HG02763 (cell line): ENCODE results near the gene PDE3A.
"Not testable (repeated sequence)": the region's sequence is repeated elsewhere in the genome, so short reads cannot be mapped to it uniquely, and the experiment has no call there.

Source experiments
- ATAC-seq: cut with Tn5 transposase; IDR thresholded peaks from one replicate; pipeline ENCODE4 v1.9.1; 2021; ENCODE audit warnings: mild to moderate bottlenecking, moderate library complexity; ENCODE audit not compliant: unreplicated experiment

PDE3A gene

GRCh38 chr12:20368114-20368650 lies at the start of gene PDE3A:
TSS of gene PDE3A (plus strand) at chr12:20368537. CDS start at chr12:20369285, 748 bp downstream.
- no peak for ATAC-seq

DNA sequence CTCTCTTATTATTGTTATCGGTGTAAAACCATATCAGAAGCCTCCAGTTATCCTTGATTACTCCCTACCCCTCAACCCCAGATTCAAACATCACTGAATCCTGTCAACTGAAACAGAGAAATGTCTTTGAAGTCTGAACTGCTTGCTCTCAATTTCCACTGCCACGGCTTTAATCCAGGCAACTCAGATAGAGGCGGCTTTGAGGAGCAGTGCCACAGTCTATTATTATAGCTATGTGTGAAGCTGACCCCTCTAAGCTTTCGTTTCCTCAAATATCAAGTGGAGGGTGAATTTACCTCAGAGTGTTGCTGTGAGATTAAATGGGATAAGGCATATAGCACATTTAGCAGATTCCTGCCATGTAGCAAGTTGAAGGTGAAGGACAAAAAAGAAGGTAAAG lies 49.0 kb upstream of the PDE3A start:
- no peak for ATAC-seq

DNA sequence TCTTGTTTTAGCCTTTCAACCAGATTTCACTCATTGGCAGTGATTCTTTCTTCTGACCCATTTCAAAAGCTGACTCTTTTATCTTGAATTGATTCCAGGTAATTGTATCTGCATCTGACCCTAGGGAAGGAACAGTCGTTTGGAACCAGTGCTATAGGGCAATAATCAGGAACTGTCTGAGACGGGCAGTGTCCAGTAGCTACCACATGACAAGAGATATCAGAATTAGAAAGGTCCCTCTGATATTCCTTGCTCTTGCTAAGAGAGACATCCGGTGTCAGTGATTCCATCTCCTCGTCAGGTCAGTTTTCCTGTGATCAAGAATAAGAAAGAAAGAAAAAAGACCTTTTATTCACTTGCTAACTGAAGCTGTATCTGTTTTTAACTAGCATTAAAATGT lies 47.8 kb upstream of the PDE3A start:
- no peak for ATAC-seq

GRCh38 chr12:20330826-20331505 lies 37.4 kb upstream of the PDE3A start:
- not testable (repeated sequence) for ATAC-seq

DNA sequence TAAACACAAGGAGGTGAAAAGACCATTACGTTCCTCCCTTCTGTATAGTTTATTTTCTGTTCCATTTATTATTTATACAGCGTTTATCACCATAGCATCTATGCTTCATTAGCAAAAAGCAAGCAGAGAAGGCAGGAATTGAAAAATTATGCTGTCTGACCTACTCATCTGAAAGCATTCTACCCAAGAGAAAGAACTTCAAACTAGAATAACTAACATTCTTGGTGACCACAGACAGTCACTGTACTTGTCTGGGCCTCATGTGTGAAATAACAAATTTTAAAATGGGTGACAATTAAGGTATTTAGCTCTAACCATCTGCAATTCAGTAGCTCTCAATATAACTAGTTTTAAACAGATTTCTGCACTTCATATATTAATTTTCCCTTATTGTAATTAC lies 29.3 kb upstream of the PDE3A start:
- no peak for ATAC-seq

DNA sequence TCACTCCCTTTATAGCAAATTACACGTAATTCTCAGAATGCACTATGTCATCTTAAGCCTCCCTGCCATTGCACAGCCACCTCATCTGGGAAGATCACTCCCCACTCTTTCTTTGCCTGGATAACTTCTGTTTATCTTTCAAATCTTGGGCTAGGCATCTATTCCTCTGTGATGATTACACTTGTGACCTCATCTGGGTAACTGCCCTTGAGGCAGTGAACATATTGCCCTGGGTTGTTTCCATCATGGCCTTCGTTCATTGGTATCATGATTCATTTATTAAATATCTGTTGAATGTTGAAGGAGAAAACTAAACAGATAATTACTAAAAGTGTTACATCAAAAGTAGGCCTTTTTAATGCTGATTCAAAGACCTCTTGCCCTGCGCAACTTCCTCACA lies 26.2 kb upstream of the PDE3A start:
- ATAC-seq, result no peak

DNA sequence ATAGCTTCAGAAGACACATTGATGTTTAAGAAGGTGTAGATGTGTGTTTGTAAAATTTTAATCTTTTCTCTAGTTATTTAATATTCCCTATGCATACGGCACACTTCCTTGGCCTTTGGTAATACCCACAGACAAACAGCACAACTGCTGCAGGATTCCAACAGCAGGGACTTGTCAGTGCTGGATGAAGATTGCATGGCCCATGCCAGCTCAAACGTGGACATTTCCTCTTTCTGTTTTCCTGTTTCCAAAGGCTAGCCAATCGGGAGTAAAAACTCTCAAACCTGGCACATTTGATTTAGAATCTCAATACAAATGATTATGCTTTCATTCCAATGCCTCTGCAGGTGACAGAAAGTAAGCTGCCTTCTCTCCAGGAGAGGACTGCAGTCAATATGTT lies 22.5 kb upstream of the PDE3A start:
- no peak for ATAC-seq

- ATAC-seq, result no peak
These were observed 18.3 kb upstream of the PDE3A start for GRCh38 chr12:20350026-20350425.

- no peak for ATAC-seq
These were observed 17.8 kb upstream of the PDE3A start for GRCh38 chr12:20350495-20350894.

DNA sequence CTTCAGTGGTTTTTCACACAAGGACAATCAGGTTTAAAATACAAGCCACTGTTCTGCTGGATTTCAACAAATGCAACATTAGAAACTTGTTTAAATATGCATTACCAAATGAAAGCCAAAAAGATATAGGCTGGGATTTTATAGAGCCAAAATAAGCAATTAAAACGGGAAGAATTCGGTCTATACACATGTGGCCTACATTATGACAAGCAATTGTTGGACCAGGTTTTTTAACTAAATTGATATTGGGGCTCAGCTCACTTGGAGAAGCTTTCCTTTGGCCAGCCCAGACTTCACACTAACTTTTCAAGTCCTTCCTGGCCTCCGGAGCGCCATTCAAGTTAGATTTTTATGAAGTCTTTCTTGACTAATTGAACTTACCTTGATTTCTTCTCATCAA lies 16.9 kb upstream of the PDE3A start:
- ATAC-seq, result no peak

DNA sequence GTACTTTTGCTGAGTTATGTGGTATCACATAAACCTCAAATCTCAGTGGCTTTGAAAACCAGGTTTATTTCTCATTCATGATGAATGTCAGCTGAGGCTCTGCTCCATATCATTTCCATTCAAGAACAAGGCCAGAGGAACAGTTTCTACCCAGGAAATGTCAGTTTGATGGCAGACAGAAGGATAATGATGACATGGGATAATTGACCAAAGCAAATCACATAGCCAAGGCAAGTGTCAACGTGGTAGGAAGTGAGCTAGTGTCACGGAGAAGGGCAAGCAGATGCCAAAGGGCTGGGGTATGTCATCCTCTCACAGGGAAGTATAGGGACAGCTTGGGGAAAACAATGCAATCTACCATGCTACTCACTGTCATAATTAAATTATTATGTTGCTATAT lies 12.3 kb upstream of the PDE3A start:
- no peak for ATAC-seq

- ATAC-seq, result no peak
These were observed 7.9 kb upstream of the PDE3A start for GRCh38 chr12:20360407-20360806.

GRCh38 chr12:20361416-20361815 lies 6.9 kb upstream of the PDE3A start:
- no peak for ATAC-seq

GRCh38 chr12:20364501-20364900 lies 3.8 kb upstream of the PDE3A start:
- no peak for ATAC-seq

GRCh38 chr12:20366776-20367409 lies 1.4 kb upstream of the PDE3A start:
- no peak for ATAC-seq

GRCh38 chr12:20367583-20368113 lies 689 bp upstream of the PDE3A start:
- ATAC-seq, result no peak

- no peak for ATAC-seq
These were observed 441 bp downstream of the PDE3A start for GRCh38 chr12:20368651-20369304.

DNA sequence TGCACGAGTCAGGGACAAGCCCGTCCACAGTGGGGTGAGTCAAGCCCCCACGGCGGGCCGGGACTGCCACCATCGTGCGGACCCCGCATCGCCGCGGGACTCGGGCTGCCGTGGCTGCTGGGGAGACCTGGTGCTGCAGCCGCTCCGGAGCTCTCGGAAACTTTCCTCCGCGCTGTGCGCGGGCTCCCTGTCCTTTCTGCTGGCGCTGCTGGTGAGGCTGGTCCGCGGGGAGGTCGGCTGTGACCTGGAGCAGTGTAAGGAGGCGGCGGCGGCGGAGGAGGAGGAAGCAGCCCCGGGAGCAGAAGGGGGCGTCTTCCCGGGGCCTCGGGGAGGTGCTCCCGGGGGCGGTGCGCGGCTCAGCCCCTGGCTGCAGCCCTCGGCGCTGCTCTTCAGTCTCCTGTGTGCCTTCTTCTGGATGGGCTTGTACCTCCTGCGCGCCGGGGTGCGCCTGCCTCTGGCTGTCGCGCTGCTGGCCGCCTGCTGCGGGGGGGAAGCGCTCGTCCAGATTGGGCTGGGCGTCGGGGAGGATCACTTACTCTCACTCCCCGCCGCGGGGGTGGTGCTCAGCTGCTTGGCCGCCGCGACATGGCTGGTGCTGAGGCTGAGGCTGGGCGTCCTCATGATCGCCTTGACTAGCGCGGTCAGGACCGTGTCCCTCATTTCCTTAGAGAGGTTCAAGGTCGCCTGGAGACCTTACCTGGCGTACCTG lies 1.1 kb downstream of the PDE3A start:
- no peak for ATAC-seq

DNA sequence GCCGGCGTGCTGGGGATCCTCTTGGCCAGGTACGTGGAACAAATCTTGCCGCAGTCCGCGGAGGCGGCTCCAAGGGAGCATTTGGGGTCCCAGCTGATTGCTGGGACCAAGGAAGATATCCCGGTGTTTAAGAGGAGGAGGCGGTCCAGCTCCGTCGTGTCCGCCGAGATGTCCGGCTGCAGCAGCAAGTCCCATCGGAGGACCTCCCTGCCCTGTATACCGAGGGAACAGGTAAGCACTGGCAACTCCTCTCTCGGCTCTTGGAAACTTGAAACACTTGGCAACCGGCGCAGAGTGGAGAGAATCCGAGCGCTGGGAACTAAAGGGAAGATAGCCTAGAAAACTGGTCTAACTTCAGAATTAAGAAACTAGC lies 1.7 kb downstream of the PDE3A start:
- ATAC-seq, result no peak

GRCh38 chr12:20370866-20371519 lies 2.7 kb downstream of the PDE3A start:
- ATAC-seq, result no peak
